Pons (tissue), 1 donor: ENCODE measurements around the gene PCSK5.
A peak's percentile ranks its signal among the peaks of the same experiment; 100 is the strongest.
"Not testable (repeated sequence)": the region's sequence is repeated elsewhere in the genome, so short reads cannot be mapped to it uniquely, and the experiment has no call there.

Experiments used
- DNase-seq: peaks from one replicate; pipeline ENCODE4 v3.0.0-alpha.2; 2016; ENCODE audit warnings: low spot score

The PCSK5 gene

DNA sequence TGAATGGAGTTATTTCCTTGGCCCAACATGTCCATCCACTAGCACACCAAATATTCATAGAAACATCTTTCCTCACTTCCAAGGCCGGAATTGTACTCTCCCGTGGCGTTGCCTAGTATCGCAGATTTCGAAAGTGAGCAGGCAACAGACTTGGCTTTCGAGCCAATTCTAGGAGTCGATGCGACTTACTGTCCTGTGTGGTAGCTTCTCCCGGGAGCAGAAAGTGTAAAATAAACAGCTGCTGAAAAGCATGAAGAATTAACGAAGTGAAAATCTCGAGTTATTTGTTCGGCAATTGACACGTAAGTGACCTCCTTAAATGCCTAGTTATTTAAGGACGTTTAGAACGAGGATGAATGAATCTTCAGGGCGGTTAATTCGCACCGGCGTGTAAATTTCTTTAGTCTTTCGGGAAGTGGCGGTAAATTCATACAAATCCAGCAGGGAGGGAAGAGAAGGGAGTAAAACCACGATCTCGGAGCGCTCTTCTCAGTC lies 449 bp upstream of the PCSK5 start:
- DNase-seq, result peak; percentile 75

DNA sequence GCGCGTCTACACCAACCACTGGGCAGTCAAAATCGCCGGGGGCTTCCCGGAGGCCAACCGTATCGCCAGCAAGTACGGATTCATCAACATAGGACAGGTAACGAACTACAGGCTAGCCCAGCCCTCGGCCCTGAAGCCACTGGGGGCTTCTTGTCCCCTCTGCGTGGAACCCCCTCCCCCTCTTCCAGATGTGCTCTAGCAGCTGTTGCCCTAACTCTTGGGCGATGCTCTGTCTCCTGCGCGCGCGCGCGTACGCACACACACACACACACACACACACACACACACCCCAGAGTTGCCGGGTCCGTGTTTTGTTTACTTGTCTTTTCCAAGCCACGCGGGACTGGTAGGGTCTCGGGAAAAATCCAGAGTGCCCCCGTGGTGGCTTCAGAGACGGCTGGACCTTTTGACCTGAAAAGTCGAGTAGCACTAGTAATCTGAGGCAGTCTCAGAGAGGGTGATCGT lies 836 bp downstream of the PCSK5 start:
- no peak for DNase-seq

DNA sequence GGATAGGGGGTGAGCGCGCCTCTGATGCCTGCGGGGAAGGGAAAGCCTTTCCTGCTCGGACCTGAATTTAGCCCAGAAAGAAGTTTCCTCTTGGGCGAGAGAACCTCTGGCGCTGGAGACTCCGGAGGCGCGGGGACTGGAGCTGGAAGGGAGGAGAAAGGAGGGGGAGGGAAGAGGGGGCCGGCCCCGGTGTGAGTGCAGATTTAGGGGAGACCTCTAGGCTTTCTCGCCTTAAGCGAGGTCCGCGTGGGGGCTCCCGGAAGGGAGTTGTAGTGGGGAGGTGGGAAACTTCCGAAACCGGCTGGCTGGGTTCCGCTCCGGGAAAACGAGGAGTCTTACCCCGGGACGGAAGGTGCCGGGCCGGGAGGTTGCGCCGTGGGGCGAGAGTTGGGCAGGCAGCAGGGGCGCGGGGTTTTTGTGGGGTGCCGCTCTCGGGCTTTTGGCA lies 1.3 kb downstream of the PCSK5 start:
- no peak for DNase-seq

DNA sequence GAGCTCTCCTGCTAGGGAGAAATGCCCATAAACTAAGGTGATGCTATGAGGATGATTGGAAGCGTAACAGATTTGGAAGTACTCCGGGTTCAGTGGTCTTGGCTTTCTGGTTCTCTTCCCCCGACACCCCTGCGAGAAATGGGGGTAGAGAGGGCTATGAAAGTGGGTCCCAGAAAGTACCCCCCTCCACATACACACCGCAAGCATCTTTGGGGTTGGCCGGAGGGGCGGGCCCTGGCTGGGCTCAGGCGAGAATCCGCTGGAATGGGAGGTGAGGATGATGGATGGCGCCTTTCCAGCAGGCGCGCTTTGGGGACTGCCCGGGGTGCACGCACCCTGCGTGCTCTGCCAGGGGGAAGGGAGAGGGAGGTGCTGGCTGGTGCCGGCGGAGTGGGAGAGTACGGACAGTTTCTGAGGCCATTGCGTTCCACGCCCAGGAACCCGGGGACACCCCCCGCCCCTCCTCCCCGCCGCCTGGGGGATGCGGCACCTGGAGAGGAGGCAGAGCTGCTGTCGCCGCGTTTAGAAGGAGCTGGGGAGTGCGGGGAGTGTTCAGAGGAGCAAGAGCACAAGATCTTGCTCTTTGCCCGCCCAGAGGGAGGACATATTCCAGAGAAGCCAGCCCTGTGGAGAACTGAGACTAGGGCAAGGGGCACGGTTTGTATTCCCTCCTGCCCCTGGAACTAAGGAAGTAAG lies 1.9 kb downstream of the PCSK5 start:
- no peak for DNase-seq

DNA sequence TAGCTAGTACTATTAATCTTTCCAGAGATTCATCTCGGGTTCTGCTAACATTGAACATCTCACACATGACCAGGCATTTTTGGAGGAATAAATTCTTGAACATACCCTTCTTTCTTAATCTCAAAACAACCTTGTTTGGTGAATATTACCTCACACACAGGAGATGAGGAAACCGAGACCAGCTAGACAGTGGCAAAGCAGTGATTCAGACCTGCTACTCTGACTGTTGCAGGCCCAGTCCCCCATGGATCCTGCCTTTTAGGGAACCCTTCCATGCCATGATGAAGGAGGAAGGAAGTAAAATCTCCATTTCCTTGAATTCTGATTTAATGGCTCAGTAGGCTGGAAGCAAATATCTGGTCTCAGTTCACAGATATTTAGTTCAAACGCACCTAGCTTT lies 2.6 kb downstream of the PCSK5 start:
- no peak for DNase-seq

DNA sequence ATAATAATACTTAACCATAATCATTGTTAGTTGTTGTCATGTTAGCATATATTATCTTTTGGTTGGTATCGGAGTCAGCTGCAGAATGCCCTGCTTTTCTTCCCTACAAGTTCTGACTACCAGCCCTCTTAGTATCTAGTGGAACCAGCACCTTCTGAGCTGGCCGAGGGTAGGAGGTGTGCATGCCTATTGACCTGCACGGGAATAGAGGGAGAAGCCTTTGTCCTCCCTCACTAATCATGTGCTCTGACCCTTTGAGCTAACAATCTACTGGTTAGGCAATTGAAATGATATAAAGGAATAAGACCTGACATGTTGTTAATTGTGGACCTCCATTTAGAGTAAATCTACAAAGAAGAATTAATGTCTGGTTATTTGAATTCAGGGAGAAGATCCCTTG lies 4.1 kb downstream of the PCSK5 start:
- DNase-seq, result no peak

DNA sequence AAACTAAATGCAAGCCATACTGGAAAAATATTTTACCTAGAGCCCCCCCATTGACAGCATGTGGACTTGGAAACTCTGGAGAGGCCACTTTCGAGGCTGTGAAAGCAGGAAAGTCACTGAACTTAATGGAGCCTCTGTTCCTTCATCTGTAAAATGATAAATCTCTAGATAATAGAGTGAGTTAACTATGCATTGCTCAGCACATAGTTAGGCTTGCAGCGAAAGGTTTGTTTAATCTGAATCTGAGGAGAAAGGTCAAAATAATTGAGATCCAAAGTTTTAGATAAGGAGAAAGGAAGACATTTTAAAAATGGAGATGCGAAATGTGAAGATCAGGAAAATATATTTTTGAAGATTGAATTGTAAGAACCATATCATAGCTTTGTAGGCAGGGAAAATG lies 4.6 kb downstream of the PCSK5 start:
- DNase-seq, result no peak

DNA sequence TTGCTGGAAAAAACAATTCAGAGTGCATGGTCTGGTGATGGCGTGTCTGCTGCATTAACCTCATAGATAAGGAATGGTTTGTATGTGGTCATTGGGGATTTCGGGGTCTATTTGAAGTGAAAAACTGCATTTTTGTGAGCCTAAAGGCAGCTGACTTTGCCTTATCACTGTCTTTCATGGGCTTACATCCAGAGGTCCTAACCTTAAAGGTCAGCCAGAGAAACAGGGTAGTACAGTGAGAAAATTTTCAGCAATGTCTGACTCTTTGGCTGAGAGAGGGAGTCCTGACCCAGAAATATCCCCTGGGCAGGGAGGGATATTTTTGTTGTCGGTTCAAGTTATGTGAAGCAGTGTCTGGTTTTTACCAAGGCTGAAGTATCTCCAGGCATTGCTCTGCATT lies 5.7 kb downstream of the PCSK5 start:
- no peak for DNase-seq

DNA sequence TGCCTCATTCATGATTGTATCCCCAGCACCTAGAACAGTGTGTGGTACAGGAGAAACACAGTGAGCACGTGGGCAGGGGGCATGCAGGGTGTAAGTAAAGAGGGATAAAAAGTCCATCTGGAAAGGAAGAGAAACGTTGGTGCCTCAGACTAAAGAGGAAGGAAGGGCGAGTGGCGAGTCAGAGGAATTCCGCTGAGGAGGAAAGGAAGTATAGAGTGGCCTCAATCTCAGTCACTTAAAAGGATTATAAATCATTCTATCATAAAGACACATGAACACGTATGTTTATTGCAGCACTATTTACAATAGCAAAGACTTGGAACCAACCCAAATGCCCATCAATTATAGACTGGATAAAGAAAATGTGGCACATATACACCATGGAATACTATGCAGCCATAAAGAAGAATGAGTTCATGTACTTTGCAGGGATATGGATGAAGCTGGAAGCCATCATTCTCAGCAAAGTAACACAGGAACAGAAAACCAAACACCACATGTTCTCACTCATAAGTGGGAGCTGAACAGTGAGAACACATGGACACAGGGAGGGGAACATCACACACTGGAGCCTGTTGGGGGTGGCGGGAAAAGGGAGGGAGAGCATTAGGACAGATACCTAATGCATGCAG lies 10.5 kb downstream of the PCSK5 start:
- not testable (repeated sequence) for DNase-seq

DNA sequence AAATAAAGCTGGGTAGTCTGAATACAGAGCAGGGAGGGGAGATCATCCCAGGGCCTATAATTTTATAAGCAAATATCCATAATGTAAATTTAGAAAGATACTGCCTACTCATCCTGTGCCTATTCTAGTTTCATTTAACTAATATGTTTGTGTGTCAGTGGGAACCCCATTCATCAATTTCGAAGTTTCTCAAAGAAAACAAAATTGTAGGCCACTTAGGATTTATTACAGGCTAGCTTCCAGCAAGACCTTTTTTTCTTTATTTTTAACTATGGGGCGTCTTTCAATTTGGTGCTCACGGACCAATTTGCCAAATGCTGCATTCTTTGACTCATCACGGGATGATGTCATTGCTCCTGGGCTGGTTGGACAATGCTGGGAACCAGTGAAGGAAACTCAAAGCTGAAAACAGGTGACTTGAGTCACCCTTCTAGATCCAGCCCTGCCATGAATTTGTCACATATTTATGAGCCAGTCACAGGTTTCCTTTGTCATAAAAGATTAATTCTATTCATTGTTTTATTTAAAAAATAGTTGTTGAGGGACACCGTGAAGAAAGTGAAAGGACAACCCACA lies 13.4 kb downstream of the PCSK5 start:
- no peak for DNase-seq

DNA sequence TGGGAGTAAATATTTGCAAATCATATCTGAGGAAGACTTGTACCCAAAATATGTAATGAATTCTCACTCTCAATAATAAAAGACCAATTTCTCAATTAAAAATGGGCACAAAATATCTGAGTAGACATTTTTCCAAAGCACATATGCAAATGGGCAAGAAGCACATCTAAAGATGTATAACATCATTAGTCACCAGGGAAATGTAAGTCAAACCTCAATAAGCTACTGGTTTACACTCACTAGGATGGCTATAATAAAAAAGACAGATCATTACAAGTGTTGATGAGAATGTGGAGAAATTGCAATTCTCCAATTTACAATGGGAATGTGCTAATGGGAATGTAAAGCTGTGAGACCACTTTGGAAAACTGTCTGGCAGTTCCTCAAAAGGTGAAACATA lies 13.9 kb downstream of the PCSK5 start:
- DNase-seq, result no peak

DNA sequence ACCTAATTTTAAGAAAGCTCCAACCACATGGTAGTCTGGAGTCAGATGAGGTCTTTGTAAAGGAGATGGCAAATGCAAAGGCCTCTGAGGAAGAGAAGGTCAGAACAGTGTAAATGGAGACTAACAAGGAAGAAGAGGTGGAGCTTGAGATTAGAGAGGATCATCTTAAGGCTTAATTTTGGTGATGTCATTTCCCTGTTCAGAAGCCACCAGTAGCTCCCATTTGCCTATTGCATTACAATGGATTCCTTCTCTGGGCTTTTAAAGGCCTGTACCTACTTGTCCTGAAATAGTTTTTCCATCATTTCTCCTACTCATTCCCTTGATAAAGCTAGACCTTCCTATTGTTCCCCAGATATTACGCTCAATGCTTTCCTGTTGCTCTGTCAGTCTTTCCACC lies 16.1 kb downstream of the PCSK5 start:
- DNase-seq, result no peak

DNA sequence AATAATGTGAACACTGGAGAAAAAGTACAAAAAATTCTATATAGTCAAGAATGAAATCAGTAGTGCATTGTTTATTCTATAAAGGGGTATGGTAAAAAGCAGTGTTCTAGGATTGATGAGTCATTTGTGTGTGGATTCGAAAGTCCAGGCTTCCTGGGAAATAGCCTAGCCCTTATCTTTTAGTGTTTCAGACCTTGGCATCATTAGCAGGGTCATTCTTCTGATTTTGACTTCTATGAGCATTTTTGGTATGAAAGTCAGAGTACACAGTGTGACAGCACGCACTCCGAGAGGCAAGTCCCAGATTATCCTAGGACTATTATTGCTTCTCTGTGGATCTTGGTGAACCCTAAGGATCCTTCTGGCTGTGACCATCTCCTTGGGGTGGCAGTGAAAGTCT lies 16.9 kb downstream of the PCSK5 start:
- no peak for DNase-seq

DNA sequence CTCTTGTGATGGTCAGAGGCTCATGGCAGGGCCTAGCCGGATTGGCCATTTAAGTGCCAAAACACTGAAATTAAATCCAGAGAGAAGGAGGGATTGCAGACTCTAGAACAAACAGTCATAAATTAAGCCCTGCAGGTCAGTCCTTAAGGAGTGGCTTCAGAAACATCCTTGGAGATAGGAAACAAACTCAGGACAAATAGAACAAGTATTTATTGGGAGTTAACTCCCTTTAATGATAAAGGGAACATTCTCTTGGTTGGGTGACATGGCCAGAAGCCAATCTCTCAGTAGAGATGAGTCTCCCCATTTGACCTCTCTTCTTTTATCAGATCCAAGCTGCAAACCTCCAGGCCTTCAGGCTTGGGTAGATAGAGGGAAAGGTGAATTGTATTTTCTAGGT lies 17.4 kb downstream of the PCSK5 start:
- no peak for DNase-seq

DNA sequence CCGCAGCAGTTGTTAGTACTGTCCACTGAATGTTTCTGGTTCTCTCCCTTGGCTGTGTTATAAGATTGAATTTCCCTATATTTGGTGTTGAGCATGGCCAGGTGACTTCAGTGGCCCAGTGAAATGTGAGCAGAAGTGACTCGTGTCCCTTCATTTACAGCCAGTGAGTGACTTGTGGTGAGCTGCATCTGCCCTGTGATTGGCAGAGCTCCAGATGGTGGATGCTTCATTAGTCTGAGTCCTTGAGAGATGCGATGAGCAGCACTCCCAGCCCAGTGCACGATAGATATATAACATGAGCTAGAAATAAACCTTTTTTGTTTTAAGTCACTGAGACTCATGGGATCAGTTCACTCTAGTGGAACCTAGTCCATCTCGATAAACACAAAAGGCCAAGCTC lies 19.3 kb downstream of the PCSK5 start:
- no peak for DNase-seq

DNA sequence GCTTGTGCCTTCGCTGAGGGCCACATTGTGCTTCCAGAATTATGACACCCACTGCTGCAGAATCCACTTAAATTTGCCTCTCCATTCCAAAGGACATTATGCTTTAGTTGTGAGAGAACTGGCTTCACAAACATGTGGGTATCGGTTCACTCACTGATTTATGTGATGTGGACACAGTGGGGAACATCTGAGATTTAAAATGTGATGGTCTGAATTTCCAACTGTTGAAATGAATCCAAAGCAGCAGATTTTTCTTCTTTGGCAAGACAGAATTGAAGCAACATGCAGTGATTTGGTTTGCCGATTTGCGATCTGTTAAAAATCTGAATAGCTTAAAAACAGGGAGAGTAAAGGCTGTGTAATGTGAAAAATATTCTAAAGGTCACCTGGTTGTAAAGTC lies 20.3 kb downstream of the PCSK5 start:
- no peak for DNase-seq

DNA sequence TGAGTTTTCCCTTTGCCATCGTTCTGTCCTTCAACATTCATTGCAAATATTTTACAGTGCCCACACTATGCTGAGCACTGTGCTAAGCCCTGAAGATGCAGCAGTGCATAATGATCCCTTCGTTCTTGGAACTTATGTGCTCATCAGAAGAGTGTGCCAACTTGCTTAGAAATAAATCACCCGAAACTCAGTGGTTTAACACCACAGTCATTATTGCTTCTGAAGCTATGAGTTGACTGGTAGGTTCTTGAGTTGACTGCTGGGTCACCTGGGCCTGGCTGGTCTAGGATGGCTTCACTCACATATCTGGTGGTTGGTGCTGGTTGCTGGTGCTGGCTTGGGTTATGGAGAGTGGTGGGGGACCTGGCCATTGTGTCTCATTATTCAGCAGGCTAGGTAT lies 20.9 kb downstream of the PCSK5 start:
- no peak for DNase-seq

DNA sequence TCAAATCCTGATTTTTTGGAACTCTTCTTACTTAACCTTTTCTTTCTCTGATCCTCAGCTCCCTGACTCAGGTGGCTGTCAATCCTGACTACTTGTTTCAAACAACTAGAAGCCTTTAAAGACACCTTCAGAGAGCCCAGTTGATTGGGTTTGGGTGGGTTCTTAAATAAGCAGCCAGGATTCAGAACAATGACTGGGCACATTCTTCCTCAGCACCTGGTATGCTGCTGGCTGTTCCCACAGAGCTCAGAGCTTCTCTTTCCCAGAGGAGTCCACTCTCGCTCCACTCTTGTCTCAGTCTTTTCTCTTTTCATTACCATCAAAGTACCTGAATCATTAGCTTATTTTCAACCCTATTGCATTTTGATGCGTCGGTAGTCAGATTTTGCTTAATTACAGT lies 22.5 kb downstream of the PCSK5 start:
- DNase-seq, result no peak

DNA sequence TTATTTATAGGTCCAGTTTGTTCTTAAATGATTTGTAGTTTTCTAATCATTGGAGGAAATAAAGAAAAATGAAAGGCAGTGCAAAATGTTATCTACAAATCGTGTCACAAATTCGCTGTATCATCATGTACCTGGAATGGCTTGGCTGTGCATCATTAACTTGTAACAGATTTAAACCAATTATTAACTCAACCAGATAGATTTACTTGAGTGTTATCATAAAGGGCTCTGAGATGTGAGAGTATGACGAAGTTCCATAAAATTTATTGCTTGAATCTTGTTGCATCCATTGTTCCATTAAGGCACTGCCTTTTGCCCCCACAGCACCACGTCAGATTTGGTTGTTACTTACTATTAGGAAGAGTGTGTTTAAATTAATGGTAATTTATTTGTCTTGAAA lies 23.5 kb downstream of the PCSK5 start:
- DNase-seq, result no peak

DNA sequence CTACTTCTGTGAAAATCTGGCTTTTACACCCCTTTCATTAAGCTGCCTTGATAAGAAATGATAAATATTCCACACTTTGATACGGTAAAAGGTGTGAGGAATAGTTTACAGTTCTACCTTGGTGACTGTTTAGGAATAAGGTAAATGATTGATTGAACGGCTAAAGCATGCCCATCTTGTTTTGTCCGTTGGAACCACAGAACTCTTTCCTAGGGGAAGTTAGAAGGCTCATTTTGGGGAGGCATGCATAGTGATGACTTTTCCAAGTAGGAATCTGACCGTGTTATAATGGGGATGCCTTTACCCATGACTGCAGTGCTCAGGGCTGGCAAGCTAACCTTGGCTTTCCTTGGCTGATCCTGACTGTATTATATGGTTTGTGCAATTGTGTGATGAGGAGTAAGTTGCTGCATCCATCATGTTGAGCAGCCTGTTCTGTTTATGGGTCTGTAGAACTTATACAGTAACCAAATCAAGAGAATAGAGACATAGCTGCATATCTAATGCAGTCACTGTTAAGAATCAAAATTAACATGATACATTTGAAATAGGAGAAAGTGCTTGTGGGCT lies 24.5 kb downstream of the PCSK5 start:
- no peak for DNase-seq

DNA sequence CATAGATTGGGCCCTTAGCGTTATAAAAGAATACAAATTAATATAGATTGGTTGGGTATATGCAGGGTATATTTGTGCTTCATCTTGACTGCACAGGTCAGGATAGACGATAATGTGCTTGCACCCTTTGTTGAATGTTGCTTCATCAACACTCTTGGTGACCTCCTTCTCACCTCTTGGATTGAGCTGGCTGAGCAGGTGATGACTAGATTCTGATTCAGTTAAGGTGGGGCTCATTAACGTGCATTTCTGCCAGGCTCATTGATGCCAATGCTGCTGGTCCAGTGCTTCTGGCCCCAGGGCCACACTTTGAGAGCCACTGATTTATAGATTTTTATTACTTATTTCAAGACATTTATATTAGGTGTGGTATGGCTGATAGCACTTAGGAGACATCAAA lies 27.7 kb downstream of the PCSK5 start:
- no peak for DNase-seq

DNA sequence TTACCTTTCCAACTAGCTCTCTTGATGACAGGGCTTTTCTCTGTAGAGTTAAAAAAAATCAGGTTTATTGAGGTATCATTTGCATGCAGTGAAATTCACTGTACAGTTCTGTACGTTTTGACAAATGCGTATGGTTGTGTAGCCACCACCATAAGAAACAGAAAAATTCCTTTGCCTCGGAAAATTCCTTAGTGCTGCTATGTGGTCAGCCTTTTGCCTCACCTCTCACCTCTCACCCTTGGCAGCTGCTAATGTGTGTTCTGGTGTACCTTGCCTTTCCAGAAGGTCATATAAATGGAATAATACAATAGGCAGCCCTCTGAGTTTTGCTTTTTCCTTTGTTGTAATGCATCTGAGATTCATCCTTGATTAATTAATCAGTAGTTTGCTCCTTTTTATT lies 28.4 kb downstream of the PCSK5 start:
- DNase-seq, result no peak
